Smooth muscle cell of trachea (primary cell): ENCODE measurements around the gene RER1. TPM values are rescaled to one million over a fixed set of nuclear protein-coding genes. Genes with fewer than 3 reads are reported as not detected.

ENCODE experiments used
- total RNA-seq: library from RNA; depleted of rRNA; stranded (reverse); fragments of >200 nt; gene quantifications from 2 replicates; pipeline ENCODE4 v1.2.1, GENCODE V29; 2014

RER1 gene, protein sequence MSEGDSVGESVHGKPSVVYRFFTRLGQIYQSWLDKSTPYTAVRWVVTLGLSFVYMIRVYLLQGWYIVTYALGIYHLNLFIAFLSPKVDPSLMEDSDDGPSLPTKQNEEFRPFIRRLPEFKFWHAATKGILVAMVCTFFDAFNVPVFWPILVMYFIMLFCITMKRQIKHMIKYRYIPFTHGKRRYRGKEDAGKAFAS
- 83.2 and 134 TPM in 2 replicates for total RNA-seq

DNA sequence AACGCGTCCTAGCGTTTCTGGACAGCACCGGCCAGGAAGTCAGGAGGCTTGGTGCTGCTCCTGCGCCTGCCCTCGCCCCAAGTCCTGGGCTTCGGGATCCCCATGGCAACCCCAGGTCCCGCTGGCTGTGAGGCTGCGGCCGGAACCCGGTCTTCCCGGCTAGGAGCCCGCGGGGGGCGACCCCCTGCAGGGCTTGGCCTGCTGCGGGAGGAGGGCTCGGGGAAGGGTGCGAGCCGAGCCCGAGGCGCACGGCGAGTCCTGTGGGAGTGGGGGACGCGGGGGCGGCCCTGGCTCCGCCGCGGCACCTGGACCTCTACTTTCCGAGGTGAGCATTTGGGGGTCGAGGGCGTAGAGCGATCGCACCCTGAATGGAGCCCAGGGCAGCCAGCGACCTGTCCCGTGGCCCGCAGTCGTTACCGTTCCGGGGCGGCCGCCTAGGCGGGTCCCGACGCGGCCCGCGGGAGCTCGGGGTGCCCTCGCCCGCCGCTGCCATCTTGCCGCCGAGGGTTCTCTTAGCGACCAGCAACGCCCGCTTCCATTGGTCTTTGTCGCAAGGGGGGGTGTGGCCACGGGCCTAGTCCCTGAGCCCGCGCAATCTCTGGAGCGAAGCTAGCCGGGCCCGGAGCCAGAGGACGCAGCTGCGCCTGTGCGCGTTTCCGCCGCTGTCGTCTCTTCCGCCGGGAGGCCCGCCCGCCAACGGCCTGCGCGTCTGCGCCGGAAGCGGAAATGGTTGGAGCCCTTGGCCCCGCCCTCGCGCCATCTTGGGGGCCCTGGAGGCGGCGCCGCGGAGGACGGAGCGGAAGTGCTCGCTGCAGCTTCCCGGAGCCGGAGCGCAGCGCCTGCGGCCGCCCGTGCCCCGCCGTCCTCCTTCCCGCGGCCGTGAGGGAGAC, at the start of gene RER1, which contains the start of gene MORN1:
Gene RER1 (plus strand): TSS at position 801 of the 890 bp plus-strand sequence. CDS start 3,950 bp downstream, outside the sequence.
Gene MORN1 (minus strand): TSS at position 514 of the 890 bp plus-strand sequence. CDS start 21 bp downstream, at position 493.

DNA sequence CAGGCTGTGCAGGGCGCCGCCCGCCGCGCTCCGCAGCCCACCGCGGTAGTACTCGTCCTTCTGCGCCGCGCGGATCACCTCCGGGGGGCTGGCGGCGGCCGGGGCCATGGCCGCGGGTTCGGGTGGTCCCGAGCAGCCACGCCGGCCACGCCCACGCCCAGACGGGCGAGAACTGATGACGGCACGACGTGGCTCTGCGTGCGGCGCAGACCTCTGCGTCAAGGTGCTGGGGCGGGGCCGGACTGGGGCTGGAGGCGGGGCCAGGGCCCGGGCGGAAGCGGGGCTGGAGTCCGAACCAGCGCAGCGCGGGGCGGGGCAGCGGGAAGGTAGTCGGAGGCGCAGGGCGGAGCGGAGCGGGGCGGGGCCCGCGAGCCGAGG, 20.7 kb downstream of the RER1 start, which contains the start of gene PEX10:
Gene PEX10 (minus strand): TSS at position 170 of the 378 bp plus-strand sequence. CDS start 62 bp downstream, at position 108.

Other genes starting within 250 kb of the RER1 start
- gene FAAP20, start 197.1 kb upstream of the RER1 start, total RNA-seq = 23.1 and 57.6 TPM in 2 replicates
- 33.3 and 43.2 TPM in 2 replicates for gene SKI, start 163.5 kb upstream of the RER1 start, total RNA-seq
- 10.3 and 14.9 TPM in 2 replicates for gene MORN1, start 287 bp upstream of the RER1 start, total RNA-seq
- gene PEX10, start 20.7 kb downstream of the RER1 start, total RNA-seq = 41.0 and 47.5 TPM in 2 replicates
- gene PLCH2, start 84.4 kb downstream of the RER1 start, total RNA-seq = under 0.01 and 0.15 TPM in 2 replicates
- 15.6 and 23.3 TPM in 2 replicates for gene PANK4, start 134.8 kb downstream of the RER1 start, total RNA-seq
- not detected in 2 replicates for gene HES5, start 138.4 kb downstream of the RER1 start, total RNA-seq
- 22.8 and 61.9 TPM in 2 replicates for gene TNFRSF14, start 164.5 kb downstream of the RER1 start, total RNA-seq
- 17.3 and 19.8 TPM in 2 replicates for gene PRXL2B, start 194.9 kb downstream of the RER1 start, total RNA-seq
- under 0.01 and 1.3 TPM in 2 replicates for gene MMEL1, start 241.2 kb downstream of the RER1 start, total RNA-seq